Measurements from ENCODE around the gene CDK13. TPM values are rescaled to one million over a fixed set of nuclear protein-coding genes. Genes with fewer than 3 reads are reported as not detected.

Gene CDK13
- total and polyA plus RNA-seq, 4 donors: 13.3 to 124 (median 30.8) TPM

GRCh38 chr7:39927018-39927417, 23.0 kb upstream of the CDK13 start:
- no peak overlapping the region for H3K27ac ChIP-seq (ENCODE audit: low read depth in 1 of 2, low read length in 1 of 2)
- 90 to 98% methylated on average over 7 of the region's 7 CpGs for WGBS, 2 donors
- H3K27me3 ChIP-seq (ENCODE audit: control insufficient read depth in 3 of 3, insufficient read depth in 3 of 3, low read length in 2 of 3): no peaks in the 10 kb centered on the region
- TF ChIP-seq CTCF (IDR thresholded peaks at IDR 0.05; ENCODE audit: control extremely low read depth, extremely low read depth): no peak
- H3K36me3 ChIP-seq (ENCODE audit: control insufficient read depth in 4 of 4, insufficient read depth in 4 of 4, low read length in 4 of 4): no peaks in the 10 kb centered on the region
- ATAC-seq (ENCODE audit: insufficient read depth, low FRiP score) (no peak), DNase-seq (no peak)
- H3K4me3 ChIP-seq: no peak overlapping the region
- H3K9ac ChIP-seq (ENCODE audit: insufficient read depth in 1 of 2, low read length in 2 of 2): no peak overlapping the region
- no peaks in the 10 kb centered on the region for H3K4me1 ChIP-seq (ENCODE audit: control insufficient read depth in 5 of 5, insufficient read depth in 5 of 5, low read length in 5 of 5)
- H3K9me3 ChIP-seq (ENCODE audit: control insufficient read depth in 4 of 4, insufficient read depth in 3 of 4, low read length in 3 of 4): no peaks in the 10 kb centered on the region

- H3K27me3 ChIP-seq (ENCODE audit: control insufficient read depth in 3 of 3, insufficient read depth in 3 of 3, low read length in 2 of 3): no peaks in the 10 kb centered on the region
- no peaks in the 10 kb centered on the region for H3K4me1 ChIP-seq (ENCODE audit: control insufficient read depth in 5 of 5, insufficient read depth in 5 of 5, low read length in 5 of 5)
- H3K9ac ChIP-seq (ENCODE audit: insufficient read depth in 1 of 2, low read length in 2 of 2): no peak overlapping the region
- no peak overlapping the region for H3K4me3 ChIP-seq
- no peaks in the 10 kb centered on the region for H3K9me3 ChIP-seq (ENCODE audit: control insufficient read depth in 4 of 4, insufficient read depth in 3 of 4, low read length in 3 of 4)
- TF ChIP-seq CTCF (IDR thresholded peaks at IDR 0.05; ENCODE audit: control extremely low read depth, extremely low read depth): no peak
- ATAC-seq (ENCODE audit: insufficient read depth, low FRiP score) (no peak), DNase-seq (no peak)
- 93 to 97% methylated on average over 1 of the region's 1 CpG for WGBS, 2 donors
- no peak overlapping the region for H3K27ac ChIP-seq (ENCODE audit: low read depth in 1 of 2, low read length in 1 of 2)
- no peaks in the 10 kb centered on the region for H3K36me3 ChIP-seq (ENCODE audit: control insufficient read depth in 4 of 4, insufficient read depth in 4 of 4, low read length in 4 of 4)
These were observed 15.9 kb upstream of the CDK13 start for GRCh38 chr7:39934132-39934531.

- Histone ChIP-seq H3K4me3 (no peak overlapping the region), H3K27ac (ENCODE audit: low read depth in 1 of 2, low read length in 1 of 2) (no peak overlapping the region), H3K27me3 (ENCODE audit: control insufficient read depth in 3 of 3, insufficient read depth in 3 of 3, low read length in 2 of 3) (no peaks in the 10 kb centered on the region), H3K4me1 (ENCODE audit: control insufficient read depth in 5 of 5, insufficient read depth in 5 of 5, low read length in 5 of 5) (no peaks in the 10 kb centered on the region), H3K36me3 (ENCODE audit: control insufficient read depth in 4 of 4, insufficient read depth in 4 of 4, low read length in 4 of 4) (no peaks in the 10 kb centered on the region), H3K9ac (ENCODE audit: insufficient read depth in 1 of 2, low read length in 2 of 2) (no peak overlapping the region), H3K9me3 (ENCODE audit: control insufficient read depth in 4 of 4, insufficient read depth in 3 of 4, low read length in 3 of 4) (no peaks in the 10 kb centered on the region)
- WGBS, 2 donors: 85 to 87% methylated on average over 3 of the region's 3 CpGs
- ATAC-seq (ENCODE audit: insufficient read depth, low FRiP score) (no peak), DNase-seq (peak in 1 of 3 donors; percentile 8)
- no peak for TF ChIP-seq CTCF (IDR thresholded peaks at IDR 0.05; ENCODE audit: control extremely low read depth, extremely low read depth)
These were observed 13.3 kb upstream of the CDK13 start for GRCh38 chr7:39936761-39937160.
